Measurements from ENCODE around the gene LILRB5.
"Not testable (repeated sequence)": the region's sequence is repeated elsewhere in the genome, so short reads cannot be mapped to it uniquely, and the experiment has no call there.

The LILRB5 gene

DNA sequence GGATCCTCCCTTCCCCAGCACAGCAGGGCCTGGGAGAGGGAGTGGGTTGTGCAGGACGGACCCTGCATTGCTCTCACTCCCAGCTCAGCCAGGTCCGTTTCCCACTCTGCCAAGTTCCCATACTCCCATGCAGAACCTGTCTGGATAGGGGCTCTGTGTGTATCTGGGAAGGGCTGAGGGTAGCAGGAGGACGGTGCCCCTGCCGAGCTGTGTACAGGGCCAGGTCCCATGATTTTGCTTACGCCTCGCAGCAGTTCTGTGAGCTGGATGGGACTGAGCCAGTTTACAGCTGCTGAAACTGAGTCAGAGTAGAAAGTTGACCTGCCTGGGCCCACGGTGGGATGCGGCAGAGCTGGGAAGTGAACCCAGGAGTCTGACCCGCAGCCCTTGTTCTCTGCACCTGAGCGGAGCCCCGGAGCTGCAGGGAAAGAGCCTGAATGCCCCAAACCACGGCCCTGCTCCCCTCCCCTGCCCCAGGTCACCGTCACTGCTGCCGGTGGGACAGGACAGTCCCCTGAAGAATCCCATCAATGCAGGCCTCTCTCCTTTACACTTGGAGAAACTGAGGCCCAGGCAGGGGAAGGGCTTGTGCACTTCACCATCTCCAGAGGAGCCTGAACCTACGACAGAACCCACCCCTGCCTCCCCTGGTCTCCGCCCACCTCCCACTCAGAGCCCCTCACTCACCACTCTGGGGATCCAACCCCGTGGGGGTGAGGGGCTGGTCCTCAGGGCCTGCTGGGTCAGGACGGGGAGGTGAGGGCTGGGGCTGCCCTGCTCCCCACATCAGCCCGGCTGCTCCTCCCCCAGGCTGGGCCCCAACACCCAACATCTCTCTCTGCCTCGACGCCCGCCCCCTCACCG lies 3.5 kb downstream of the LILRB5 start:
- no peak overlapping the region for H3K27ac ChIP-seq
- TF ChIP-seq ZFX (IDR thresholded peaks at IDR 0.05; ENCODE audit: borderline replicate concordance) (no peak), CTCF (IDR thresholded peaks at IDR 0.05) (no peak)

DNA sequence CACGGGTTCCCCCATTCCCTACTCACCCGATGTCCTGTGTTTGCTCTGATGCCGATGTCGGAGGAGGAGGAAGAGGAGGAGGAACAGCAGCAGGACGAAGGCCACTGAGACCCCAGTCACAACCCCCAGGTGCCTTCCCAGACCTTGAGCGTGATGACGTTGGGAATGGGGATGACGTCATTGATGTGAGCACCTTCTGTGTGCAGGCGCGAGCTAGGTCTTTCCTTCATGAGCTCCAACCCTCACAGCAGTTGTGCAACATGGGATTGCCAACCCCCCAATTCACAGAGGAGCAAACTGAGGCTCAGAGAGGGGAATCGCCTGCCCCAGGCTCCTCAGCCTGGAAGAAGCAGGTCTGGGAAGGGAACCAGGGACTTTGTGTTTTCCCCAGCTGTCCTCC lies 4.2 kb downstream of the LILRB5 start:
- TF ChIP-seq ZFX (IDR thresholded peaks at IDR 0.05; ENCODE audit: borderline replicate concordance) (no peak), CTCF (IDR thresholded peaks at IDR 0.05) (no peak)
- no peak overlapping the region for H3K27ac ChIP-seq

GRCh38 chr19:54252243-54252642 lies 4.8 kb downstream of the LILRB5 start:
- TF ChIP-seq CTCF (IDR thresholded peaks at IDR 0.05) (no peak), ZFX (IDR thresholded peaks at IDR 0.05; ENCODE audit: borderline replicate concordance) (no peak)
- no peak overlapping the region for H3K27ac ChIP-seq

DNA sequence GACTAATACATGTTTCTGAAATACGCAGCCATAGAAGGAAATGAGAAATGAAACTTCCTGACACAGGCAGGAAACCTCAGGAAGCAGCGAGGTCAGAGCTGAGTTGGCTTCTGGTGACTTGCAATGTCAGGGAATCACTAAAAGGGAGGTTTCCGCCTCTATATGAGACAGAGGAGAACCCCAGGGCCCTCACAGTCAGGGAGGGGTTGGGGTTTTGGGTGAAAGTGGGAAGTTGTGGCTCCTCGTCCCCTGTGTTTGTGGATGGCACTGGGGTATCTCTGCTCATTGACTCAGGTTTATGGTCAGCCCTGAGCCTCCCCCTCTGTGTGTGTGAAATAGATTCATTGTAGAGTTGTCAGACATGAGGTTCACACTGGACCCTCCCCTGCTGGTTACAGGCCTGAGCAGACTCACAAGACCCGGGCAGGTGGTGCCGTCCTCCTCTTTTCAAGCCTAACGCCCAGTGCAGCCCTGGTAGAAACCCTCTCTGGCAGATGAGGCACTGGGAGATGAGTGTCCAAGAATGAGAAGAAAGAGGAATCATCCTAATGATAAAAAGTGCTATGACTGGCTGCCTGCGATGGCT lies 9.0 kb downstream of the LILRB5 start:
- TF ChIP-seq ZFX (IDR thresholded peaks at IDR 0.05; ENCODE audit: borderline replicate concordance) = no peak
- no peak for TF ChIP-seq CTCF (IDR thresholded peaks at IDR 0.05)
- H3K27ac ChIP-seq = no peak overlapping the region

- no peak overlapping the region for H3K27ac ChIP-seq
- TF ChIP-seq CTCF (IDR thresholded peaks at IDR 0.05) = no peak
- TF ChIP-seq ZFX (IDR thresholded peaks at IDR 0.05; ENCODE audit: borderline replicate concordance) = no peak
Observed at GRCh38 chr19:54247106-54247930, 9.8 kb downstream of the LILRB5 start.

- TF ChIP-seq CTCF (IDR thresholded peaks at IDR 0.05) = no peak
- no peak for TF ChIP-seq ZFX (IDR thresholded peaks at IDR 0.05; ENCODE audit: borderline replicate concordance)
- no peak overlapping the region for H3K27ac ChIP-seq
Observed at GRCh38 chr19:54245936-54246335, 11.1 kb downstream of the LILRB5 start.

DNA sequence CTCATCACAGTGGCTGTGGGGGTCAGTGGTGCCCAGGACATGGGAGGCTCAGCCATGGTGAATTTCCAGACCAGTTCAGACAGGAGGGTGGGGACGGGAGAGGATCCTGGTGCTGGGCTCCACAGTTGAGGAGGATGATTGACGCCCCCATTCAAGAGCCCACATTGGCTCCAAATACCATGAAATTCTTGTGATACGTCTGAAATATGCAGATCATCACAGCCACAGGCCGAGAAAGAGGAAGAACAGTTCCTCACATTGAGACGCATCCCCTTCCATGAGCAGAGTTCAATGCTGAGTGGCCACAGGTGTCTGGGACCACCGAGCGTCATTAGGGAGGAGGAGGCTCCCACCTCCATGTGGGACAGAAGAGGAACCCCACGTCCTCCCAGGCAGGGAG lies 13.3 kb downstream of the LILRB5 start:
- not testable (repeated sequence) for H3K27ac ChIP-seq

- not testable (repeated sequence) for H3K27ac ChIP-seq
Observed at GRCh38 chr19:54242646-54243045, 14.4 kb downstream of the LILRB5 start, which contains the start of gene LILRA6. Gene LILRA6 (minus strand): TSS chr19:54242790.

DNA sequence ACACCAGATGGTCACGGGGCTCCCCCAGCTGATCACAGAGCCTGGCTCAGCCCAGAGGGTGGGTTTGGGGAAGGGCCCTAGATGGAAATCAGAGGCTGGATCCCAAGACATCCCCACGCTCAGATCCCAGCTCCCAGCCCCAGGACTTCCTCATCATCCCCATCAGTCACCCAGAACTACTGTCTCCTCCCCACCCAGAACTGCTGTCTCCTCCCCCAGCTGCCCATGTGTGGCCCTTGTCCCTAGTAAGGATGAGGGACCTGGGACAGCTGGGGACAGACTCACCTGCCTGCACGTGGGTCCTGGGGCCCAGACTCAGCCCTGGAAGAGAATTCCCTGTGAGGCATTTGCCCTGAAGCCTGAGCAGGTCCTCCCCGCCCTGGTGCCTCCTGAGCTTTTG lies 14.8 kb downstream of the LILRB5 start:
- not testable (repeated sequence) for H3K27ac ChIP-seq

DNA sequence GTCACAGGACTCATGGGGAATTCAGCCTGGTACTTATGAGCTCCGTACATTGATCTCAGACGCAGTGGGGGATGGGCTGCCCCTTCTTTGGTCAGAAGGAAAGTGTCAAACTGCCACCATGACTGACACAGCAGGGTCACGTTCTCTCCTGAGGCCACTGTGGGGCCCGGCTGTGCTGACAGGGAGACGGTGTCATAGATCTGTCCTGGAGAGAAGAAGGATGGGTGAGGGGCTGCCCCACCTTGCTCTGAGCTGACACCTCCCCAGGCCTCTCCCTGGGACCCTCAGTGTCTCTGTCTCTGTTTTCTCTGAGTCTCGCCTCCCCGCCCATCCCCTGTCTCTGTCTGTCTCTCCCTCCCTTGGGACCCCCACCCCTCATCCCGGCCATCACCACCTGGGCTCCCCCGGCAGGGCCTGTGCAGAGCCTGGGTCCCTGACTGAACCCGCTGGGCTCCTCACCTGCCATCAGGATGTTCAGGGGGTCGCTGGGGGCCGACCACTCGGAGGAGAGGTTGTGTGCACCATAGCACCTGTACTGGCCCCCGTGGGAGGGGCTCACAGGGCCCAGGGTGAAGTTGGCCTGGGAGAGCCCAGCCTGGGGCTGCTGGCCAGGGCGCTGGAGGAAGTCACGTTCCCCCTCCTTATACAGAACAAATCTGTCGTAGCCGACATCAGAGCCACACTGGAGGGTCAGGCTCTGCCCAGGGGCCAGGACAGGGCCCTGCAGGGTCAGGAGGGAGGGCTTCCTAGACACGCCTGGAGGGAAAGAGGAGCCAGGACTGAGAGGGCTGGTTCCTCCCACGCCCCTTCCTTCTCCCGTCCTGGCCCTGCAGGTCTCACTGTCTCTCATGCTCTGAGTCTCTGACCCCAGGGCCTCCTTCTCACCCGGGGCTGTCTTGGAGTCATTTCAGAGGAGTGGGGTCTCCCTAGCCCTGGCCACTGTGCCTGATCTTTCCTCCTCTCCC lies 16.4 kb downstream of the LILRB5 start:
- not testable (repeated sequence) for H3K27ac ChIP-seq
